ENCODE measurements around the gene DNAAF3. TPM values are rescaled to one million over a fixed set of nuclear protein-coding genes. Genes with fewer than 3 reads are reported as not detected.

The DNAAF3 gene
- polyA plus RNA-seq, 1 donor (not counting 4 experiments of a cell fraction or from before 2014, with no cell fraction given), result 14.3 TPM

- H3K9me3 ChIP-seq (ENCODE audit: control insufficient read depth, low read depth, low read length), result no peaks in the 10 kb centered on the region
- no peak overlapping the region for H3K9ac ChIP-seq (ENCODE audit: control insufficient read depth, extremely low read depth, insufficient read depth, low read length)
- H3K79me2 ChIP-seq (ENCODE audit: control insufficient read depth, insufficient read depth, low read length), result no peaks in the 10 kb centered on the region
- no peaks in the 10 kb centered on the region for H3K36me3 ChIP-seq (ENCODE audit: control insufficient read depth in 2 of 2, extremely low read depth in 1 of 2, insufficient read depth in 2 of 2, low read length in 2 of 2)
- dilution Hi-C loops (cut with MboI; ENCODE audit: extremely low pct_ligation_motif_present, low sequenced_read_pairs), result no loop called here
- H2AFZ ChIP-seq (ENCODE audit: control insufficient read depth, low read length), result no peak overlapping the region
- TF ChIP-seq, protein P1, sequence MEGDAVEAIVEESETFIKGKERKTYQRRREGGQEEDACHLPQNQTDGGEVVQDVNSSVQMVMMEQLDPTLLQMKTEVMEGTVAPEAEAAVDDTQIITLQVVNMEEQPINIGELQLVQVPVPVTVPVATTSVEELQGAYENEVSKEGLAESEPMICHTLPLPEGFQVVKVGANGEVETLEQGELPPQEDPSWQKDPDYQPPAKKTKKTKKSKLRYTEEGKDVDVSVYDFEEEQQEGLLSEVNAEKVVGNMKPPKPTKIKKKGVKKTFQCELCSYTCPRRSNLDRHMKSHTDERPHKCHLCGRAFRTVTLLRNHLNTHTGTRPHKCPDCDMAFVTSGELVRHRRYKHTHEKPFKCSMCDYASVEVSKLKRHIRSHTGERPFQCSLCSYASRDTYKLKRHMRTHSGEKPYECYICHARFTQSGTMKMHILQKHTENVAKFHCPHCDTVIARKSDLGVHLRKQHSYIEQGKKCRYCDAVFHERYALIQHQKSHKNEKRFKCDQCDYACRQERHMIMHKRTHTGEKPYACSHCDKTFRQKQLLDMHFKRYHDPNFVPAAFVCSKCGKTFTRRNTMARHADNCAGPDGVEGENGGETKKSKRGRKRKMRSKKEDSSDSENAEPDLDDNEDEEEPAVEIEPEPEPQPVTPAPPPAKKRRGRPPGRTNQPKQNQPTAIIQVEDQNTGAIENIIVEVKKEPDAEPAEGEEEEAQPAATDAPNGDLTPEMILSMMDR (optimal IDR thresholded peaks at IDR 0.05 in 1 of 3, IDR thresholded peaks at IDR 0.05 in 1 of 3, conservative IDR thresholded peaks at IDR 0.05 in 1 of 3; ENCODE audit: extremely low read depth in 1 of 3, insufficient read depth in 2 of 3, low read length in 3 of 3), result peak; percentile 21 to 47 (median 38)
- no peak for TF ChIP-seq EZH2 (IDR thresholded peaks at IDR 0.05; ENCODE audit: low read length)
- peaks cover 3% of the 10 kb centered on the region for H4K20me1 ChIP-seq (ENCODE audit: control insufficient read depth, extremely low read depth, insufficient read depth, low read length)
- DNase-seq (ENCODE audit: low read depth, low spot score) (no peak), FAIRE-seq (no peak)
- peaks cover 7% of the 10 kb centered on the region for H3K9me1 ChIP-seq (ENCODE audit: control insufficient read depth, extremely low read depth, insufficient read depth, low read length)
- H3K4me3 ChIP-seq (ENCODE audit: control insufficient read depth in 2 of 3, extremely low read depth in 1 of 3, insufficient read depth in 2 of 3, low read depth in 1 of 3, low read length in 3 of 3), result no peak overlapping the region
- H3K27me3 ChIP-seq (ENCODE audit: control insufficient read depth, extremely low read depth, insufficient read depth, low read length), result no peaks in the 10 kb centered on the region
- H3K4me2 ChIP-seq (ENCODE audit: control insufficient read depth, extremely low read depth, insufficient read depth, low read depth, low read length), result no peak overlapping the region
- no peak overlapping the region for H3K27ac ChIP-seq (ENCODE audit: control insufficient read depth, insufficient read depth, low read length)
- H3K4me1 ChIP-seq (ENCODE audit: control insufficient read depth, extremely low read depth, insufficient read depth, low read length), result peaks cover 22% of the 10 kb centered on the region
Observed at GRCh38 chr19:55212447-55212846, 46.0 kb upstream of the DNAAF3 start.

- peak; percentile 32 for FAIRE-seq
- DNase-seq (ENCODE audit: low read depth, low spot score), result peak; percentile 60
- Histone ChIP-seq H3K4me2 (ENCODE audit: control insufficient read depth, extremely low read depth, insufficient read depth, low read depth, low read length) (peak overlapping the region; percentile 58), H3K79me2 (ENCODE audit: control insufficient read depth, insufficient read depth, low read length) (no peaks in the 10 kb centered on the region), H3K9ac (ENCODE audit: control insufficient read depth, extremely low read depth, insufficient read depth, low read length) (peak overlapping the region; percentile 47), H3K9me3 (ENCODE audit: control insufficient read depth, low read depth, low read length) (no peaks in the 10 kb centered on the region), H3K27ac (ENCODE audit: control insufficient read depth, insufficient read depth, low read length) (peak overlapping the region; percentile 70), H4K20me1 (ENCODE audit: control insufficient read depth, extremely low read depth, insufficient read depth, low read length) (peaks cover 3% of the 10 kb centered on the region), H3K36me3 (ENCODE audit: control insufficient read depth in 2 of 2, extremely low read depth in 1 of 2, insufficient read depth in 2 of 2, low read length in 2 of 2) (no peaks in the 10 kb centered on the region), H3K4me3 (ENCODE audit: control insufficient read depth in 2 of 3, extremely low read depth in 1 of 3, insufficient read depth in 2 of 3, low read depth in 1 of 3, low read length in 3 of 3) (no peak overlapping the region), H3K27me3 (ENCODE audit: control insufficient read depth, extremely low read depth, insufficient read depth, low read length) (no peaks in the 10 kb centered on the region), H2AFZ (ENCODE audit: control insufficient read depth, low read length) (no peak overlapping the region), H3K4me1 (ENCODE audit: control insufficient read depth, extremely low read depth, insufficient read depth, low read length) (peaks cover 24% of the 10 kb centered on the region), H3K9me1 (ENCODE audit: control insufficient read depth, extremely low read depth, insufficient read depth, low read length) (peaks cover 9% of the 10 kb centered on the region)
- dilution Hi-C loops (cut with MboI; ENCODE audit: extremely low pct_ligation_motif_present, low sequenced_read_pairs), result no loop called here
- TF ChIP-seq, protein P1 (optimal IDR thresholded peaks at IDR 0.05 in 1 of 3, IDR thresholded peaks at IDR 0.05 in 1 of 3, conservative IDR thresholded peaks at IDR 0.05 in 1 of 3; ENCODE audit: extremely low read depth in 1 of 3, insufficient read depth in 2 of 3, low read length in 3 of 3), result no peak
- no peak for TF ChIP-seq EZH2 (IDR thresholded peaks at IDR 0.05; ENCODE audit: low read length)
Observed at GRCh38 chr19:55209693-55210472, 43.5 kb upstream of the DNAAF3 start.
